ENCODE measurements around the gene C16orf78.

GRCh38 chr16:49405530-49405929 lies 31.9 kb downstream of the C16orf78 start:
- TF ChIP-seq, protein P1, sequence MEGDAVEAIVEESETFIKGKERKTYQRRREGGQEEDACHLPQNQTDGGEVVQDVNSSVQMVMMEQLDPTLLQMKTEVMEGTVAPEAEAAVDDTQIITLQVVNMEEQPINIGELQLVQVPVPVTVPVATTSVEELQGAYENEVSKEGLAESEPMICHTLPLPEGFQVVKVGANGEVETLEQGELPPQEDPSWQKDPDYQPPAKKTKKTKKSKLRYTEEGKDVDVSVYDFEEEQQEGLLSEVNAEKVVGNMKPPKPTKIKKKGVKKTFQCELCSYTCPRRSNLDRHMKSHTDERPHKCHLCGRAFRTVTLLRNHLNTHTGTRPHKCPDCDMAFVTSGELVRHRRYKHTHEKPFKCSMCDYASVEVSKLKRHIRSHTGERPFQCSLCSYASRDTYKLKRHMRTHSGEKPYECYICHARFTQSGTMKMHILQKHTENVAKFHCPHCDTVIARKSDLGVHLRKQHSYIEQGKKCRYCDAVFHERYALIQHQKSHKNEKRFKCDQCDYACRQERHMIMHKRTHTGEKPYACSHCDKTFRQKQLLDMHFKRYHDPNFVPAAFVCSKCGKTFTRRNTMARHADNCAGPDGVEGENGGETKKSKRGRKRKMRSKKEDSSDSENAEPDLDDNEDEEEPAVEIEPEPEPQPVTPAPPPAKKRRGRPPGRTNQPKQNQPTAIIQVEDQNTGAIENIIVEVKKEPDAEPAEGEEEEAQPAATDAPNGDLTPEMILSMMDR (IDR thresholded peaks at IDR 0.05; ENCODE audit: insufficient read depth, low read length) = no peak
- TF ChIP-seq POLR2AphosphoS5 (IDR thresholded peaks at IDR 0.05; ENCODE audit: low read depth) (no peak), SPI1 (IDR thresholded peaks at IDR 0.05; ENCODE audit: borderline replicate concordance, low read depth) (no peak), REST (IDR thresholded peaks at IDR 0.05; ENCODE audit: insufficient replicate concordance, low read depth) (no peak), GABPA (IDR thresholded peaks at IDR 0.05; ENCODE audit: low read depth) (no peak)
